ENCODE measurements around the gene TMEM8B.
A peak's percentile ranks its signal among the peaks of the same experiment; 100 is the strongest.

TMEM8B gene
- 5.3 to 11.4 (median 7.9) reads per million in 4 experiments for total RNA-seq

- peak; percentile 92 for DNase-seq
These were observed at the start of gene TMEM8B for GRCh38 chr9:35829084-35829763. Gene TMEM8B, plus strand, starts transcription at chr9:35829228. Its CDS starts 220 bp downstream, at chr9:35829448.

GRCh38 chr9:35781066-35781465, 48.0 kb upstream of the TMEM8B start:
- no peak for DNase-seq

GRCh38 chr9:35783418-35783817, 45.6 kb upstream of the TMEM8B start:
- DNase-seq = no peak

GRCh38 chr9:35789541-35789940, 39.5 kb upstream of the TMEM8B start:
- no peak for DNase-seq

GRCh38 chr9:35790025-35790384, 39.0 kb upstream of the TMEM8B start:
- no peak for DNase-seq

- DNase-seq = peak; percentile 32
These were observed 38.4 kb upstream of the TMEM8B start for GRCh38 chr9:35790385-35791296.

GRCh38 chr9:35791297-35791921, 37.6 kb upstream of the TMEM8B start, which contains the start of gene NPR2:
Gene NPR2, plus strand, starts transcription at chr9:35791591. Its CDS starts 818 bp downstream, at chr9:35792409.
- DNase-seq = no peak

GRCh38 chr9:35792024-35792813, 36.8 kb upstream of the TMEM8B start:
- DNase-seq = no peak

- no peak for DNase-seq
These were observed 36.2 kb upstream of the TMEM8B start for GRCh38 chr9:35792826-35793225.

- no peak for DNase-seq
These were observed 35.6 kb upstream of the TMEM8B start for GRCh38 chr9:35793461-35793860.

- DNase-seq = no peak
These were observed 33.3 kb upstream of the TMEM8B start for GRCh38 chr9:35795695-35796094.

GRCh38 chr9:35797311-35798109, 31.5 kb upstream of the TMEM8B start:
- no peak for DNase-seq

- DNase-seq = no peak
These were observed 30.2 kb upstream of the TMEM8B start for GRCh38 chr9:35798658-35799374.

GRCh38 chr9:35800530-35800929, 28.5 kb upstream of the TMEM8B start:
- no peak for DNase-seq

GRCh38 chr9:35801328-35802128, 27.5 kb upstream of the TMEM8B start:
- no peak for DNase-seq

GRCh38 chr9:35806101-35806500, 22.9 kb upstream of the TMEM8B start:
- no peak for DNase-seq

- DNase-seq = no peak
These were observed 20.6 kb upstream of the TMEM8B start for GRCh38 chr9:35808433-35808832.

GRCh38 chr9:35810122-35810521, 18.9 kb upstream of the TMEM8B start:
- no peak for DNase-seq

- no peak for DNase-seq
These were observed 17.5 kb upstream of the TMEM8B start for GRCh38 chr9:35811381-35812024.
